GM10248 (cell line): ENCODE measurements around the gene RASSF7.

Source experiments
- CTCF ChIA-PET: fragments of 300-600 bp; sonication (Branson Sonifier 250); formaldehyde crosslinking; extraction: SDS; loops from one replicate; lab custom pipeline; 2021; ENCODE audit warnings: antibody characterized with exemption; lab: Yijun Ruan, JAX
- POLR2A ChIA-PET: fragments of 350-650 bp; sonication (Branson Sonifier 250); formaldehyde crosslinking; extraction: SDS; loops from one replicate; lab custom pipeline; 2020; ENCODE audit warnings: antibody characterized with exemption; lab: Yijun Ruan, JAX
- DNase-seq: peaks from one replicate; pipeline ENCODE4 v3.0.0; 2012; ENCODE audit errors: extremely low spot score
- TF ChIP-seq, protein P1 (sequence below): IDR thresholded peaks from 2 replicates; pipeline ENCODE4 v1.5.1; 2012; ENCODE audit warnings: mild to moderate bottlenecking, low read depth; ENCODE audit errors: extremely low read depth, missing control alignments, control extremely low read depth

The RASSF7 gene

DNA sequence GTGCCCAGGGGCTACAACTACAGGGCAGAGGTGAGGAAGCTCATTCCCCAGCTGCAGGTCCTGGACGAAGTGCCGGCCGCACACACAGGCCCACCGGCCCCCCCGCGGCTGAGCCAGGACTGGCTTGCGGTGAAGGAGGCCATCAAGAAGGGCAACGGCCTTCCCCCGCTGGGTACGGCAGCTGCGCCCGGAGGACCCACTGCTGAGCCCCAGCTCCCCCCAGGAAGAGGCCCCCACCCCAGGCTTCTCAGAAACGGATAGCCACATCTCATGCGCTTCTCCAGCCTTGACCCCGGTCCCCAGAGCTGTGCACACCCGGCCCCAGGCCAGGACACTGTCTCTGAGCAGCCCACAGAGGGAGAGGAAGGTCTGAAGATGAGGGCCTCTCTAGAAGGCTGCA is 9.6 kb upstream of the RASSF7 start:
- ChIA-PET POLR2A (no interaction called here), CTCF (interaction anchor here (8.1 kb wide), 1 partner anchor 174 kb away, joined by 71 read pairs; no protein-coding TSS in a partner anchor)
- DNase-seq: no peak
- TF ChIP-seq, protein P1, sequence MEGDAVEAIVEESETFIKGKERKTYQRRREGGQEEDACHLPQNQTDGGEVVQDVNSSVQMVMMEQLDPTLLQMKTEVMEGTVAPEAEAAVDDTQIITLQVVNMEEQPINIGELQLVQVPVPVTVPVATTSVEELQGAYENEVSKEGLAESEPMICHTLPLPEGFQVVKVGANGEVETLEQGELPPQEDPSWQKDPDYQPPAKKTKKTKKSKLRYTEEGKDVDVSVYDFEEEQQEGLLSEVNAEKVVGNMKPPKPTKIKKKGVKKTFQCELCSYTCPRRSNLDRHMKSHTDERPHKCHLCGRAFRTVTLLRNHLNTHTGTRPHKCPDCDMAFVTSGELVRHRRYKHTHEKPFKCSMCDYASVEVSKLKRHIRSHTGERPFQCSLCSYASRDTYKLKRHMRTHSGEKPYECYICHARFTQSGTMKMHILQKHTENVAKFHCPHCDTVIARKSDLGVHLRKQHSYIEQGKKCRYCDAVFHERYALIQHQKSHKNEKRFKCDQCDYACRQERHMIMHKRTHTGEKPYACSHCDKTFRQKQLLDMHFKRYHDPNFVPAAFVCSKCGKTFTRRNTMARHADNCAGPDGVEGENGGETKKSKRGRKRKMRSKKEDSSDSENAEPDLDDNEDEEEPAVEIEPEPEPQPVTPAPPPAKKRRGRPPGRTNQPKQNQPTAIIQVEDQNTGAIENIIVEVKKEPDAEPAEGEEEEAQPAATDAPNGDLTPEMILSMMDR: no peak

DNA sequence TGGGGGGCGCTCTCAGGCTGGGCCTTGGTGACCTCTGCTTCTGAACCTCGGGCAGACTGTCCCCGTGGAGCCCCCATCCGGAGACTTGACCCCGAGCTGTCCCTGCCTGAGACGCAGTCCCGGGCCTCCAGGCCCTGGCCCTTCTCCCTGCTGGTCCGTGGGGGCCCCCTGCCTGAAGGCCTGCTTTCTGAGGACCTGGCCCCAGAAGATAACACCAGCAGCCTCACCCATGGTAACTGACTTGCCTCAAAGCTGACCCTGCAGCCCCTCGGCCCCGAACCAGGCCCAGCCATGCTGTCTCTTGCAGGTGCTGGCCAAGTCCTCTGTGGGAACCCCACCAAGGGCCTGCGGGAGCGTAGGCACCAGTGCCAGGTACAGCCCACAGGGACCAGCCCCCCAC is 9.2 kb upstream of the RASSF7 start:
- CTCF ChIA-PET: interaction anchor here (0.9 to 8.1 kb wide), 2 partner anchors 33 to 173 kb away, joined by 3 to 71 read pairs; no protein-coding TSS in a partner anchor
- TF ChIP-seq, protein P1: no peak
- DNase-seq: no peak
- POLR2A ChIA-PET: no interaction called here

DNA sequence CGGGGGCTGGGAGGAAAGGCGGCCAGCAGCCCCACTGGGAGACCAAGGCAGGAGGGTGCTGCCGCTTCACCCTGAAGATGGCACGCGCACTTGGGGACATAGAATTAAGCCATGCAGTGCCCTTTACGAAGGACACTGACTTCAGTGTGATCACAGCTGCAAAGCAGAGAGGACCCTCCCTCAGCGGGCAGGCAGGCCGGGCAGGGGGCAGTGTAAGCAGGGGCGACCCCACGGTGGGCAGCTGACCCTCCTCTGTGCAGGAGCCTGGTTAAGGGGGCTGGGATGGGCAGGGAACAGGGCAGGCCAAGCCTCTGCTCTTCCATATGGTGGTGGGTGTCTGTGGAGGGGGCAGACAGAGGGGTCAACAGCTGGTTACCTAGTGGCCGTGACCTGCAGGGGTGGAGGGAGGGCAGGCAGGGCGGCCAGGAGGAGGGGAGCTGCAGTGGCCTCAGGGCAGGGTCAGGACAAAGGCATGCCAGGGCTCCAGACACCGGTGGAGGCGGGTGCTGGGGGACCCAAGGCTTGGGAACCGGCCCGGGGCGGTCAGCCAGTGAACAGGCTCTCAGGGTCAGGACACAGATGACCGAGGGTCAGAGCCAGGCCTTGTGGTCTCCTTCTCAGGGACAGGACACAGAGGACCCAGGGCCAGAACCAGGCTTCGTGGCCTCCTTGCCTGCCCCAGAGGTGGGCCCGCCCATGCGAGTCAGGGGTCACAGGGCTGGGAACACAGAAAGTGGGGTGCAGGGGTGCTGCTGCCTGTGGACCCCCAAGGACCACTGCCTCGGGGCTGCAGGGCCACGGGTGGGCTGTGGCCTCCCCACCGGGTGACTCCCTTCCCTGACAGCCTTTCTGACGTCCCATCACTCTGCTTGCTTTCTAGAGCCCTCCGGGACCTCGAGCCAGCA is 7.4 kb upstream of the RASSF7 start:
- TF ChIP-seq, protein P1: no peak
- POLR2A ChIA-PET: interaction anchor here (0.5 kb wide), 1 partner anchor 88 kb away, joined by 3 read pairs; no protein-coding TSS in a partner anchor
- DNase-seq: no peak
- CTCF ChIA-PET: interaction anchor here (1.3 to 8.1 kb wide), 5 partner anchors 8 to 172 kb away, joined by 3 to 71 read pairs (median 11); partner anchors contain the start of gene HRAS

DNA sequence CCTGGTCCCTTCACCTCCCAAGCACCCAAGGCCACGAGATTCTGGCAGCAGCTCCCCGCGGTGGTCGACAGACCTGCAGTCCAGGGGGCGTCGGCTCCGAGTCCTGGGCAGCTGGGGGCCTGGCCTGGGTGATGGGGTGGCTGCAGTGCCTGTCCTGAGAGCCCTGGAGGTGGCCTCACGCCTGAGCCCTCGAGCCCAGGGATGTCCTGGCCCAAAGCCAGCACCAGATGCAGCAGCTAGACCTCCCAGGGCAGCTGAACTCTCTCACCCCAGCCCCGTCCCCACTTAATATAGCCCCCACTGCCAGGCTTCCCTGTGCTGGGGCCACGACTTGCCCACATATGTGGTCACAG is 6.8 kb upstream of the RASSF7 start:
- CTCF ChIA-PET: interaction anchor here (0.8 to 8.1 kb wide), 14 partner anchors 8 to 351 kb away, joined by 3 to 71 read pairs (median 5); partner anchors contain the start of genes HRAS, TALDO1 and TMEM80
- TF ChIP-seq, protein P1: no peak
- POLR2A ChIA-PET: interaction anchor here (0.5 kb wide), 1 partner anchor 87 kb away, joined by 3 read pairs; no protein-coding TSS in a partner anchor

DNA sequence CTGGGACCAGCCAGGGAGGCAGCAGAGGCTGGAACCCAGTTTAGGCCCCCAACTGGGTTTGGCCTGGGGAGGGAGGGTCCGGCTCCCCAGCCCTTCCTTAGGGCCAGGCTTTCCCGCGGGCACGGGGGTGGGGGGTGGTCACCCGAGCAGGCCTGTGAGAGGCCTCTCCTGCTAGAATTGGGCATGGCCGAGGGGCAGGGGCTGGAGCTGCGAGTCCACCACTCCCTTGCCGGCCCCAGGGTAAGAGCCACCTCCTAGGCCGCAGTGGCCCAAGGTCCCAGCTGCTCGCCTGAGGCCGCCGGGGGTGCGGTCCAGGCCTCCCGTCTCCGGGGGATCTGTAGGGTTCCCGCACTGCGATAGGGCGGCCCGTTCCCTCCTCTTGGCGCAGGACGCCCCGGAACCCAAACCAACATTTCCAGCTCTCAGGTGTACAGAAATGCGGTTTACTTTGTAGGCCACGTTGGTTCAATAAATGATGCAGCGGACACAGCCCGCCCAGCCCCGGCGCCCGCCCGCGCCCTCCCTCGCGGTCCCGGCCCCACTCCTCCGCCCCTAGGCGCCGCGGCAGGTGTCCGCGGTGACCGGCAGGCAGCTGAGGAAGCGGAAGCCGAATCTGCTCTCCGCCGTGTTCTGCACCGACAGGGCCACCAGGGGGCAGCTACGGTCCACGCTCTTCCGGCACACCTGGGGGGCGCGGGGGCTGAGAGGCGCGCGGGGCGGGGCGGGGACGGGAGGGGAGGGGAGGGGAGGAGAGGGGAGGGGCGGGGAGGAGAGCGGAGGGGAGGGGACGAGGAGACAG is 6.1 kb upstream of the RASSF7 start:
- TF ChIP-seq, protein P1: peak; percentile 90
- CTCF ChIA-PET: interaction anchor here (0.6 to 8.1 kb wide), 33 partner anchors 9 to 352 kb away, joined by 3 to 71 read pairs (median 4); partner anchors contain the start of genes HRAS, TALDO1 and TMEM80
- POLR2A ChIA-PET: interaction anchor here (1.4 kb wide), 1 partner anchor 14 kb away, joined by 3 read pairs; no protein-coding TSS in a partner anchor
- DNase-seq: peak; percentile 89

More for the DNA sequence above, 6.8 kb upstream of the RASSF7 start:
- DNase-seq: no peak
